Panc1 (cell line): Measurements from ENCODE around the gene HELZ. TPM values are rescaled to one million over a fixed set of nuclear protein-coding genes. Genes with fewer than 3 reads are reported as not detected.

Experiments
- ATAC-seq: fragments of 200-7000 bp; cut with Tn5 transposase; 2 replicates; pipeline ENCODE4 v1.9.1; 2020; ENCODE audit warnings: mild to moderate bottlenecking, moderate library complexity
- BruUV-seq: library from RNA; stranded (reverse); fragments of 400-500 nt; replicated peaks from 2 replicates; lab custom pipeline; 2021; lab: Mats Ljungman, UMichigan
- CTCF ChIA-PET: fragments of 300-600 bp; sonication (Branson Sonifier 250); formaldehyde crosslinking; loops from one replicate; lab custom pipeline; 2022; ENCODE audit warnings: antibody characterized with exemption; lab: Charles Lee
- POLR2A ChIA-PET: fragments of 300-600 bp; sonication (Branson Sonifier 250); formaldehyde crosslinking; loops from one replicate; lab custom pipeline; 2022; ENCODE audit warnings: antibody characterized with exemption; lab: Charles Lee
- DNase-seq: peaks from one replicate; pipeline ENCODE4 v3.0.0-alpha.2; 2010; ENCODE audit warnings: low read depth, low spot score
- H3K27ac ChIP-seq: 2 replicates; pipeline ENCODE4 v1.5.1; 2011; ENCODE audit warnings: mild to moderate bottlenecking, low read length, inconsistent platforms
- H3K27me3 ChIP-seq: fragments of 200-500 bp; sonication (Bioruptor generic); 2 replicates; pipeline ENCODE4 v1.6.0; 2014; ENCODE audit warnings: low read length, inconsistent platforms; ENCODE audit not compliant: control insufficient read depth, insufficient read depth
- H3K36me3 ChIP-seq: fragments of 200-500 bp; sonication (Bioruptor generic); 2 replicates; pipeline ENCODE4 v1.5.1; 2014; ENCODE audit warnings: inconsistent platforms, mild to moderate bottlenecking, low read length, moderate library complexity; ENCODE audit not compliant: control insufficient read depth, insufficient read depth
- H3K4me1 ChIP-seq: 2 replicates; pipeline ENCODE4 v1.5.1; 2011; ENCODE audit warnings: inconsistent platforms, mild to moderate bottlenecking, low read length, moderate library complexity; ENCODE audit not compliant: control insufficient read depth, insufficient read depth
- H3K4me3 ChIP-seq, 2 experiments: 2 replicates each; pipeline ENCODE4 v1.5.1; 2011 to 2012; ENCODE audit warnings: low read depth in 2 of 2, low read length in 2 of 2, mild to moderate bottlenecking in 2 of 2, inconsistent platforms in 1 of 2, moderate library complexity in 1 of 2
- H3K9me3 ChIP-seq: fragments of 200-500 bp; sonication (Bioruptor generic); 2 replicates; pipeline ENCODE4 v1.5.1; 2014; ENCODE audit warnings: low read depth, mild to moderate bottlenecking, inconsistent platforms, low read length, moderate library complexity; ENCODE audit not compliant: control insufficient read depth, insufficient read depth
- POLR2AphosphoS5 ChIP-seq: IDR thresholded peaks from 2 replicates; pipeline ENCODE4 v1.6.1; 2012; ENCODE audit warnings: mild to moderate bottlenecking, low read depth, low read length, moderate library complexity
- SIN3A ChIP-seq: IDR thresholded peaks from 2 replicates; pipeline ENCODE4 v1.6.1; 2012; ENCODE audit warnings: low read depth, mild to moderate bottlenecking, low read length, moderate library complexity, borderline replicate concordance; ENCODE audit not compliant: insufficient read depth
- TCF7L2 ChIP-seq: IDR thresholded peaks from 2 replicates; pipeline ENCODE4 v1.6.1; 2011; ENCODE audit warnings: mild to moderate bottlenecking, low read depth, low read length, inconsistent platforms
- in situ Hi-C: cut with HindIII; loops from 2 replicates; pipeline ENCODE4 v1.10.0; 2016; ENCODE audit warnings: low sequenced_read_pairs, low pct_unique_long_range_greater_than_20kb
- intact Hi-C: fragments of 100-400 bp; cut with micrococcal nuclease; formaldehyde crosslinking; loops from one replicate; pipeline ENCODE4 v1.10.0; 2022; ENCODE audit not compliant: unreplicated experiment
- total RNA-seq: library from RNA; stranded (reverse); gene quantifications from one replicate; pipeline ENCODE4 v1.2.1, GENCODE V29; 2021; ENCODE audit not compliant: unreplicated experiment
- TF ChIP-seq, protein P1 (sequence below): fragments of 450-650 bp; IDR thresholded peaks from 2 replicates; pipeline ENCODE4 v1.5.1; 2017; ENCODE audit warnings: mild to moderate bottlenecking
- TF ChIP-seq, protein P2 (sequence below), 2 experiments: IDR thresholded peaks; 2 replicates each; pipeline ENCODE4 v1.6.1; 2011 to 2012; ENCODE audit warnings: low read depth in 2 of 2, control low read depth in 1 of 2, low read length in 1 of 2, mild to moderate bottlenecking in 1 of 2, moderate library complexity in 1 of 2; ENCODE audit not compliant: insufficient read depth in 1 of 2

HELZ gene
- total RNA-seq, 1 experiment from 2014 or later = 15.0 TPM

- intact Hi-C loops (no loop called here), in situ Hi-C loops (no loop called here)
- TF ChIP-seq SIN3A = no peak
- ChIA-PET POLR2A (interaction anchor here (0.5 kb wide), 1 partner anchor 50 kb away, joined by 3 read pairs; no protein-coding TSS in a partner anchor), CTCF (interaction anchor here (0.6 kb wide), 1 partner anchor 396 kb away, joined by 14 read pairs; no protein-coding TSS in a partner anchor)
- Histone ChIP-seq H3K9me3 (no peaks in the 10 kb centered on the region), H3K4me1 (no peaks in the 10 kb centered on the region), H3K4me3 (no peak overlapping the region), H3K27ac (no peak overlapping the region), H3K27me3 (no peaks in the 10 kb centered on the region), H3K36me3 (peaks cover 3% of the 10 kb centered on the region; the same call in 1 of the 2 replicates)
- ATAC-seq = no peak
- no TSS peak for BruUV-seq
- no peak for DNase-seq
These were observed 82.2 kb downstream of the HELZ start for GRCh38 chr17:67162771-67163170.

DNA sequence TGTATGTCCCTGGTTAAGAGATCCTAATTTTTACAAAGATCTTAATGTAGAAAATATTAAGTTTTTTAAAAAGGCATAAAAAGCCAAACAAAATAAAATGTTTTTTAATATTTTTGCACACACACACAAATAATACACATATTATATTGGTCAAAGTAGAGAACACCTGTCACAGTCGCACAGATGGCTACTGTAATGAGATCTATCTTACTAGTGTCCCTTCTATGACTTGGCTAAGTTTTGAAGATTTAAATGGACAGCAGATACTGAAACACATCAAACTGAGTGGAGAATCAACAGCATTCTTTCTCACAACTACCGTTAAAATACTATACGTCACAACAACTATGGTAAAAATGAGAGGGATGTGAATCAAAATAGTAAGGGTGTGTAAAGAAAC is 83.4 kb downstream of the HELZ start:
- Histone ChIP-seq H3K27ac (no peak overlapping the region), H3K36me3 (peaks cover 3% of the 10 kb centered on the region; the same call in 1 of the 2 replicates), H3K4me3 (no peak overlapping the region), H3K27me3 (no peaks in the 10 kb centered on the region), H3K9me3 (no peaks in the 10 kb centered on the region), H3K4me1 (no peaks in the 10 kb centered on the region)
- no peak for TF ChIP-seq POLR2AphosphoS5
- TF ChIP-seq, protein P1, sequence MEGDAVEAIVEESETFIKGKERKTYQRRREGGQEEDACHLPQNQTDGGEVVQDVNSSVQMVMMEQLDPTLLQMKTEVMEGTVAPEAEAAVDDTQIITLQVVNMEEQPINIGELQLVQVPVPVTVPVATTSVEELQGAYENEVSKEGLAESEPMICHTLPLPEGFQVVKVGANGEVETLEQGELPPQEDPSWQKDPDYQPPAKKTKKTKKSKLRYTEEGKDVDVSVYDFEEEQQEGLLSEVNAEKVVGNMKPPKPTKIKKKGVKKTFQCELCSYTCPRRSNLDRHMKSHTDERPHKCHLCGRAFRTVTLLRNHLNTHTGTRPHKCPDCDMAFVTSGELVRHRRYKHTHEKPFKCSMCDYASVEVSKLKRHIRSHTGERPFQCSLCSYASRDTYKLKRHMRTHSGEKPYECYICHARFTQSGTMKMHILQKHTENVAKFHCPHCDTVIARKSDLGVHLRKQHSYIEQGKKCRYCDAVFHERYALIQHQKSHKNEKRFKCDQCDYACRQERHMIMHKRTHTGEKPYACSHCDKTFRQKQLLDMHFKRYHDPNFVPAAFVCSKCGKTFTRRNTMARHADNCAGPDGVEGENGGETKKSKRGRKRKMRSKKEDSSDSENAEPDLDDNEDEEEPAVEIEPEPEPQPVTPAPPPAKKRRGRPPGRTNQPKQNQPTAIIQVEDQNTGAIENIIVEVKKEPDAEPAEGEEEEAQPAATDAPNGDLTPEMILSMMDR = no peak
- TF ChIP-seq, protein P2, sequence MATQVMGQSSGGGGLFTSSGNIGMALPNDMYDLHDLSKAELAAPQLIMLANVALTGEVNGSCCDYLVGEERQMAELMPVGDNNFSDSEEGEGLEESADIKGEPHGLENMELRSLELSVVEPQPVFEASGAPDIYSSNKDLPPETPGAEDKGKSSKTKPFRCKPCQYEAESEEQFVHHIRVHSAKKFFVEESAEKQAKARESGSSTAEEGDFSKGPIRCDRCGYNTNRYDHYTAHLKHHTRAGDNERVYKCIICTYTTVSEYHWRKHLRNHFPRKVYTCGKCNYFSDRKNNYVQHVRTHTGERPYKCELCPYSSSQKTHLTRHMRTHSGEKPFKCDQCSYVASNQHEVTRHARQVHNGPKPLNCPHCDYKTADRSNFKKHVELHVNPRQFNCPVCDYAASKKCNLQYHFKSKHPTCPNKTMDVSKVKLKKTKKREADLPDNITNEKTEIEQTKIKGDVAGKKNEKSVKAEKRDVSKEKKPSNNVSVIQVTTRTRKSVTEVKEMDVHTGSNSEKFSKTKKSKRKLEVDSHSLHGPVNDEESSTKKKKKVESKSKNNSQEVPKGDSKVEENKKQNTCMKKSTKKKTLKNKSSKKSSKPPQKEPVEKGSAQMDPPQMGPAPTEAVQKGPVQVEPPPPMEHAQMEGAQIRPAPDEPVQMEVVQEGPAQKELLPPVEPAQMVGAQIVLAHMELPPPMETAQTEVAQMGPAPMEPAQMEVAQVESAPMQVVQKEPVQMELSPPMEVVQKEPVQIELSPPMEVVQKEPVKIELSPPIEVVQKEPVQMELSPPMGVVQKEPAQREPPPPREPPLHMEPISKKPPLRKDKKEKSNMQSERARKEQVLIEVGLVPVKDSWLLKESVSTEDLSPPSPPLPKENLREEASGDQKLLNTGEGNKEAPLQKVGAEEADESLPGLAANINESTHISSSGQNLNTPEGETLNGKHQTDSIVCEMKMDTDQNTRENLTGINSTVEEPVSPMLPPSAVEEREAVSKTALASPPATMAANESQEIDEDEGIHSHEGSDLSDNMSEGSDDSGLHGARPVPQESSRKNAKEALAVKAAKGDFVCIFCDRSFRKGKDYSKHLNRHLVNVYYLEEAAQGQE (IDR thresholded peaks at IDR 0.05; ENCODE audit: insufficient read depth in 1 of 2, low read depth in 2 of 2, low read length in 1 of 2) = no peak
- no peak for TF ChIP-seq TCF7L2
- TF ChIP-seq SIN3A = no peak
- in situ Hi-C loops = no loop called here
- DNase-seq (no peak), ATAC-seq (no peak)
- CTCF ChIA-PET = no interaction called here
- intact Hi-C loops = no loop called here
- no TSS peak for BruUV-seq
- POLR2A ChIA-PET = no interaction called here

DNA sequence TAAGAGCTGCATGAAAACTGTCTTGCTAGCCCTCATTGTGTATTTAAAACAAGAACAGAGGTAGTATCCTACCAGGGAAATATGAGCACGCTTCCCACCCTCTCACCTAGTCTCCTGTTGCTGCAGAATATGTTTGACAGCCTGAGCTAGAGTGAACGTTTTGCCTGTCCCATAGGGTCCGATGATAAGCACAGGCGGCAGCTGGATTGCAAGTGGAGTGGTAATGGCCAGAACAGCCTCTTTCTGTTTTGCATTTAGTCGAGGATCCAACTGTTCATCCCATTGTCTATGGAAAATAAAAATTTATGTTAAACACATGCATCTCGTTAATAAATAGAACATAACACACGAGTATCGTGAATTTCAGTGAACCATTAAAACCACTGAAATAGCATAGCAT is 84.2 kb downstream of the HELZ start:
- no peaks in the 10 kb centered on the region; the same call in 1 of the 2 replicates for H3K36me3 ChIP-seq

More for the DNA sequence above, 84.2 kb downstream of the HELZ start:
- in situ Hi-C loops (no loop called here), intact Hi-C loops (no loop called here)
- POLR2A ChIA-PET = no interaction called here
- DNase-seq (no peak), ATAC-seq (no peak)
- TF ChIP-seq, protein P2 (IDR thresholded peaks at IDR 0.05; ENCODE audit: insufficient read depth in 1 of 2, low read depth in 2 of 2, low read length in 1 of 2) = no peak
- no peak for TF ChIP-seq POLR2AphosphoS5
- TF ChIP-seq, protein P1 = no peak
- no TSS peak for BruUV-seq
- Histone ChIP-seq H3K27me3 (no peaks in the 10 kb centered on the region), H3K9me3 (no peaks in the 10 kb centered on the region), H3K4me1 (no peaks in the 10 kb centered on the region), H3K4me3 (no peak overlapping the region), H3K27ac (no peak overlapping the region)
- CTCF ChIA-PET = no interaction called here
